Stimulated activated naive CD8-positive, alpha-beta T cell treated with anti-CD3 and anti-CD28 coated beads, Interleukin-15, Interleukin-2, amounts not matched to agents 100 ng/mL and 50 ng/mL, for 24 hours (primary cell): ENCODE results near the gene ESYT1.
A peak's percentile ranks its signal among the peaks of the same experiment; 100 is the strongest.

ENCODE experiments used
- H3K27ac Mint-ChIP-seq: one replicate; pipeline ENCODE4 v1.8.0; 2021; ENCODE audit warnings: mild to moderate bottlenecking, mixed read lengths
- H3K27me3 Mint-ChIP-seq: one replicate; pipeline ENCODE4 v1.8.0; 2021; ENCODE audit warnings: mixed read lengths
- H3K36me3 Mint-ChIP-seq: one replicate; pipeline ENCODE4 v1.8.0; 2021; ENCODE audit warnings: low read depth, mixed read lengths
- H3K4me1 Mint-ChIP-seq: one replicate; pipeline ENCODE4 v1.8.0; 2021; ENCODE audit warnings: low read depth, mixed read lengths
- H3K4me3 Mint-ChIP-seq: one replicate; pipeline ENCODE4 v1.8.0; 2021; ENCODE audit warnings: mild to moderate bottlenecking, mixed read lengths
- H3K9me3 Mint-ChIP-seq: one replicate; pipeline ENCODE4 v1.8.0; 2021; ENCODE audit warnings: mixed read lengths

Gene ESYT1

DNA sequence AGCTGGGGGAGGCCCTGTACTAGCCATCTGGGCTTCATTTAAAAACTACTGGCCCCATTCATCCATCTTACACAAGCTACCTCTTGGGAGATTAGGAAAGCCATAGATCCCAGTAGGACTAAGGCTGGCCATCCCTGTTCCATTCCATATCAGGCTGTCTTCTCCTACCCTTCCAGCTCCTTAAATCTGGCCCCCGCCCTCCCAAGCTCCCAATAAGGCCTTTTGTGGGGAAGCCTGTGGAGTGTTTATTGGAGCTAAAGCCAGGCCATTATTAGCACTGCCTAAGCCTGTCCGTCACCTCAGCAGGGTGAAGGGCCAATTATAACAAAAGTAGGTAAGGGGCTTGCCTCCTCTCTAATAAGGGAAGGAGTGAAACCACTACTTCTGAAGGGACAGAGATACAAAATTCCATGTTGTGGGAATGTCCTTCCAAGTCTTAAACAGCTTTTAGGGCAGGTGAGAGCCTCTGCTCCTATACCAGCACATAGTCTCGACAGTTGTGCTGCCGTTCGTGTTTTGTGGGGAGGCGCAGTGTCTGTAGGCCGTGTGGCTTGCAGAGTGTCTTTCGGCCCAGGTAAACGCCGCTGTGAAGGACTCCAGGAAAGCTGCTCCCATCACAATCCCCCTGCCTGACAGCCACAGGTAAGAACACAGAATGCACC, 33.8 kb downstream of the ESYT1 start:
- Mint-ChIP-seq H3K4me1 (peaks cover 39% of the 10 kb centered on the region), H3K4me3 (peak overlapping the region; percentile 98), H3K27ac (peak overlapping the region; percentile 88), H3K9me3 (no peaks in the 10 kb centered on the region), H3K36me3 (peaks cover 66% of the 10 kb centered on the region), H3K27me3 (no peaks in the 10 kb centered on the region)

DNA sequence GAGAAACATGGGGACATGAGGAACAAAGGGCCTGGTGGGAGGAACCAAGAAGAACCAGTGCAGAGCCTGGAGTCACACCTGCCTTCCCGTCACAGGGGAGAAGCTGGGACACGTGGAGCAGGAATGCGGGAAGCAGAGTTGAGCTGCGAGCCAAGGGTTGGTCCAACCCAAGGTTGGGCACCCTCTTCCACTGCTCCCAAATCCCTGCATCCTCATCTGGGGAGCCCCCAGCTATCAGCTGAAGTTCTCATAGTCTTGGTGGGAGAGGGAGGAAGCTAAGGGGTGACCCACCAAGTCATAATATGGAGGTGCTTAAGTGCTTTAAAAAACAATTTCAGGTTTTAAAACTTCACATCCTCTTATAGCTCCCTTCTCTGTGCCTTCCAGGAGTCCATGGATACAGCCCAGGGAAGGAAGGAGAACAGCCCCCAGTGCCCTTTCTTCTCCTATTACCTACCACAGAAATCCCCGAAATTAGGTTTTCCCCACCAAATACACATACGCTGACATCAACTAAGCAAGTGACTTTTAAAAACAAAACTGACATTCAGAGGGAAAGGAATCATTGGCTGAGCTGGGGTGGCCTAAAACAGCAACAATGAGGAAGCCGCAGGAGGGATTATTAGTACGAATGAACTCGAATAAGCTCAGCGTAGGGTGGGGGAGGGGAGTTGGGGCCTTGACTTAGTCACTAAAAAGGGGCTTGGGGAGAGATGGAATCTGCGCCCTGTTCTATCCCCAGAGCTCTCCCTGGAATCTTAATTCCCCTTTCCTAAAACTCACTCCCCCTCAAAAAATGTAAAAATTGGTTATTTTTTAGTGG, 34.6 kb downstream of the ESYT1 start:
- Mint-ChIP-seq H3K9me3 (no peaks in the 10 kb centered on the region), H3K27me3 (no peaks in the 10 kb centered on the region), H3K4me3 (no peak overlapping the region), H3K36me3 (peaks cover 71% of the 10 kb centered on the region), H3K27ac (peak overlapping the region; percentile 88), H3K4me1 (peaks cover 32% of the 10 kb centered on the region)

DNA sequence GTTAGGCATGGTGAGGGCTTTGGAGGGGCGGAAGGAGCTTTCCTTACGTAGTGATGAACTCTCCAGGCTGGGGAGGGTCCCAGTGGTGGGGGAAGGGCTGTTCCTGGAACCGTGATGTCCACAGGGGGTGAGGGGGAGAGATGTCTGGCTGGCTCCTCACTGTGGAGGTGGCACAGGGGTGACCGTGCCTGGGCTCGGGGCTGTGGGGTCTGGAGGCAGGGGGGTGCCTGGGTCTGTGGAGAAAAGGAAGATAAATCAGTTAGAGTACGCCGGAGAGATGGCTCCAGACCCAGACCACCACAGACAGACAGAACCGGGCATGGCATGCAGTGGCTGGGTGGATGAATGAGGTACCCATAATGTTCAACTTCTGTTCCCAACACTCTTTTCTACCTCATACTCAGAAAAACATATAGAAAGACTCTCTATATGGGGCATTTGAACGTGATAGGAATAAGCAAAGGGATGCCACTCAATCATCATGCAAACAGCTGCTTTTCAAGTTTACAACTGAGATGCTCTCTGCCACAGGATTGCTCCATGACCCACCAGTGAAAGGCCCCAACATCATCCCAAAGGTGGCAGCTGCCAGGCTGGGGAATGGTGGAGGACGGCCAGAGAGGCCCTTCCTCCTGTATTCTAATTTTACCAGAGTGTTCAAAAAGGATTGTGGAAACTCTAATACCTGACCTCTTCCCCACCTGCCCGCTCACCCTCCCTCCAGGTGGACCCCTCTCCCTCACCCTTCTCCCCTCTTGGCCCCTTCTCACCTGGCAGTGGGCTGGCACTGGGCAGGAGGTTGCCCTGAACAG, 35.7 kb downstream of the ESYT1 start:
- no peak overlapping the region for H3K4me3 Mint-ChIP-seq
- no peaks in the 10 kb centered on the region for H3K27me3 Mint-ChIP-seq
- peaks cover 74% of the 10 kb centered on the region for H3K36me3 Mint-ChIP-seq
- no peaks in the 10 kb centered on the region for H3K9me3 Mint-ChIP-seq
- H3K4me1 Mint-ChIP-seq = peaks cover 31% of the 10 kb centered on the region
- peak overlapping the region; percentile 14 for H3K27ac Mint-ChIP-seq

DNA sequence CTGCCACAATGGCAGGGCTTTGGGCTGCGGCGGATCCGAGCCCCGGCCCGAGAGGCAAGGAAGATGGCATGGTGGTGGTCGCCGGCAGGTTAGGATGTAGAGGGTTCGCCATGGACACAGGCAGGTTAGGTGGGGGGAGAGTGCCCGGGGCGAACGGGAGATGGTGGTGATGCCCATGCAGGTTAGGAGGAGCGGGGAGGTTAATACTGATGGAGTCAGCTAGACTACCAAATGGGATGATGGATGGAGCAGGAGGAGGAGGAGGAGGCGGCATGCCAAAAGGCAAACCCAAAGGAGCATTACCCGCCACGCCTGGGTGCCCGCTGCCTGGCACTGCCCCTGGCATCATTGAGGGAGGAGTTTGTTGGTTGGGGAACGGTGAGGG, 36.3 kb downstream of the ESYT1 start:
- Mint-ChIP-seq H3K4me1 (peaks cover 25% of the 10 kb centered on the region), H3K27me3 (no peaks in the 10 kb centered on the region), H3K4me3 (no peak overlapping the region), H3K27ac (no peak overlapping the region), H3K9me3 (no peaks in the 10 kb centered on the region), H3K36me3 (peaks cover 68% of the 10 kb centered on the region)

DNA sequence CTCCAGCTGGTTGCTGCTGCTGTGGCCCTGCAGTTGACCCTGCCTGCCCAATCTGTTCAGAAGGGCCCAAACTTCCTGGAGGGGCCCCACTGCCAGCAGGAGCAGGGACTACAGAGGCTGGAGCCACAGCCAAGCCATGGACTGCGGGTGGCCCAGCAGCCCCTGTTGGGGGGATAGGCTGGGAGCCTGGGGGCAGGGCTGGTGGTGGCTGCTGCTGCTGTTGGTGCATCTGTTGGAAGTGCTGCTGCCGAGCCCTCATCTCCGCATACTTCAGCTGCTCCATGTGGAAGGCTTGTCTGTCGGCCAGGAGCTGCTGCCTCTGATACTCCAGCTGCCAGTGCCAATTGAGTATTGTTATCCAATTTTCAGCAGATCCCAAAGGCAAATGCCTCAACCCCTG, 37.3 kb downstream of the ESYT1 start:
- H3K36me3 Mint-ChIP-seq = peaks cover 68% of the 10 kb centered on the region
- no peaks in the 10 kb centered on the region for H3K27me3 Mint-ChIP-seq
- H3K4me1 Mint-ChIP-seq = peaks cover 15% of the 10 kb centered on the region
- no peaks in the 10 kb centered on the region for H3K9me3 Mint-ChIP-seq
- H3K4me3 Mint-ChIP-seq = no peak overlapping the region
- no peak overlapping the region for H3K27ac Mint-ChIP-seq

DNA sequence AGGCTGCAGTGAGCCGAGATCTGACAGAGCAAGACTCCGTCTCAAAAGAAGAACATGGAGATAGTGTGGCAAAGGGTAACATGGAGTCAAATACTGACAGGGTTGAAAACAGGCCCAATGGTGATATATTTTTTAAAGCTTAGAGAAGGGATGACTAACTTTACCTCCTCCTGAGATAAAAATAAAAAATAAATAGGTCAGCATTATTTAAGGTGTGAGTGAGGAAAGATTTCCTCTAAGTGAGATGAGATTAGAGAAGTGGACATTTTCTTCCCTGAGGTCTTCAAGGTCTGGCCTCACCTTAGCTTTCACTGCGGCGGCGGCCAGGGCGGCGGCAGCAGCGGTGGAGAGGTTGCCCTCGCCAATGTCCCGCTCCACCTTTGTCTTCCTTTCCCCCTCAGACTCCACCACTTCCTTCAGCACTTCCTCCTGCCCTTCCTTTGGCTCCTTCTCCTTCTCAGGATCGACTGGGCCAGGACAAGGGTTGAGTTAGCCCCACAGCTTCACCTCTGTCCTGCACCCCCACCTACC, 41.2 kb downstream of the ESYT1 start:
- H3K4me3 Mint-ChIP-seq = no peak overlapping the region
- H3K27ac Mint-ChIP-seq = no peak overlapping the region
- no peaks in the 10 kb centered on the region for H3K9me3 Mint-ChIP-seq
- no peaks in the 10 kb centered on the region for H3K4me1 Mint-ChIP-seq
- H3K27me3 Mint-ChIP-seq = no peaks in the 10 kb centered on the region
- peaks cover 69% of the 10 kb centered on the region for H3K36me3 Mint-ChIP-seq

DNA sequence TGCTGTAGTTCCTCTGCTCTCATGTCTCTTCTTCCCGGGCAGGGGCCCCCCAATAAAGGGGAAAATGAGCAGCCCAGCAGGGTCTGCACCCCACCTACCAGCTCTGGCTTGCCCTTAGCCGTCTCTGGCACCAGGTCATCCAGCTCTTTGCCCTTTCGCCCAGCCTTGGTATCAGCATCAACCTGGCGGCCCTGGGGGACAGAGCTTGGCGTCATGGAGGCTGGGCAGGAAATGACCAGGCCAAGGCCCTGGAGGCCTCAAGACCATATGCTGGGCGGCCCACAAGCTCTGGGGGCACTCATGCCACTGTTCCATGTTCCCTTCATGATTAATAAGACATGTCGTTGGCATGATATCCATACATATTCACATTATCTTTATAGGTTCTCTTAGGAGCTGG, 44.8 kb downstream of the ESYT1 start:
- H3K4me3 Mint-ChIP-seq = no peak overlapping the region
- no peak overlapping the region for H3K27ac Mint-ChIP-seq
- H3K36me3 Mint-ChIP-seq = peaks cover 77% of the 10 kb centered on the region
- no peaks in the 10 kb centered on the region for H3K27me3 Mint-ChIP-seq
- no peaks in the 10 kb centered on the region for H3K9me3 Mint-ChIP-seq
- H3K4me1 Mint-ChIP-seq = no peaks in the 10 kb centered on the region

DNA sequence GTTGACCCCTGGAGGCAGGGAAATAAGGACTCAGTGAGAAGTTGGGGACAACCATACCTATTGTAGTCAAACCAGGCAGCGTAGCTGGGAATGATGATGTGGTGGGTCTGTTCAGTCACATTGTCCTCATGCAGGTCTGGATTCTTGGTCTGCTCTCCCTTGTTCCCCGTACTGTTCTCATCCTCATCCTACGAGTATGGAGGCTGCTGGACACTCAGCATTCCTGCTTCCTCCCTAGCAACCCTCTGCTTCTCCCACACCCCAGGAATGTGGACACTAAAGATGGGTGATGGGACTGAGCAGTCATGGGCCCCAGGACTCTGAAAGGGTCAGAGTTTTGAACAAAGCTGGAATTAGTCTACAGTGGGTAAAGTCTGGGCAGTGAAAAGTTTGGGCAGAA, 50.3 kb downstream of the ESYT1 start:
- Mint-ChIP-seq H3K27ac (no peak overlapping the region), H3K36me3 (peaks cover 68% of the 10 kb centered on the region), H3K4me1 (no peaks in the 10 kb centered on the region), H3K9me3 (no peaks in the 10 kb centered on the region), H3K27me3 (no peaks in the 10 kb centered on the region), H3K4me3 (no peak overlapping the region)

DNA sequence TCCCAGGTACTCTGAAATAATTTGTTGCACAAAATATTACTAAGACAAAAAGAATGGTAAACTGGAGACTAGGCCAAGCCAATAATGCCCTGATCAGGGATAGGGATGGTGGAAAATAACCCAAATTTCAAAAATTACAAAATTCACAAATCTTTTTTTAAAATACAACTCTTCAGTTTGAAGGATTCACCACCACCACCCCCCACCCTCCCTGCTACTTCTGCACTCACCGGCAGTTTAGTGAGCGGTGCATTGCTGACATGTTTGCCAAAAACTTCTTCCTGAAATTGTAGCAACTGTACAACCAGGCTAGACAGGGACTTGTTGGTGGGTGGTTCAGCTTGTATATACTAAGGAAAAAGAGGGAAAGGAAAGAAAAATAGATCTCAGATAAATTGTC, 58.9 kb downstream of the ESYT1 start:
- Mint-ChIP-seq H3K36me3 (peaks cover 44% of the 10 kb centered on the region), H3K27me3 (no peaks in the 10 kb centered on the region), H3K4me1 (peaks cover 43% of the 10 kb centered on the region), H3K27ac (peak overlapping the region; percentile 48), H3K4me3 (peak overlapping the region; percentile 92), H3K9me3 (no peaks in the 10 kb centered on the region)

DNA sequence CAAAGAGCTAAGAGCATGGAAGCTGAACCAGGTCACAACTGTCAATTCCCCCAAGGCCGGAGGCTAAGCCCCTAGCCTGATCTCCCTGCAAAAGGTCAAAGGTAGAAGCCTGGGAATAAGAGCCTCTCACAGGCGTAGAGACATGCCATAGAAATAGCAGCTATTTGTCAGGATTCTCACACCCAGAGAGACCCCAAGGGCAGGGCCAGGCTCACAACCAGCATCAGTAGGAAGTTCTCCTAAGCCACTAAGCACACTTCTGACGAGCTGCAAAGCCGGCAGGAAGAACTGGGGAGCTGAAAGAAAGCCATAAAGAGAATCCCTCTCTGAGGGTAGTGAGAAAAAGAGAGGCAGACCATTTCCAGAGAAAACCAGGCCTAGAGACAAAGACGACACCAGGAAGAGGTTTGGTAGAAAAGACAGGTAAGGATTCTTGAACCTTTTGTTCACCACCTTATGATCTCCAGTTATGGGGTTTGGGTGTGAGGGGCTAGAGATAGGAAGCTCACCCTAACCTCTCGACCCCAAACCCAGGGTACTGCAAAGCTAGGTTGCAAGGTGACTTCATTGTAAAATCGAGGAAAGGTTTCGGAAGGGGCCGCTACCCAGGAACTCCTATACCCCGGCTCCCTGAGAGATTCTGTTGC, 60.2 kb downstream of the ESYT1 start:
- Mint-ChIP-seq H3K27ac (peak overlapping the region; percentile 87), H3K36me3 (peaks cover 42% of the 10 kb centered on the region), H3K4me3 (peak overlapping the region; percentile 92), H3K9me3 (no peaks in the 10 kb centered on the region), H3K4me1 (peaks cover 52% of the 10 kb centered on the region), H3K27me3 (no peaks in the 10 kb centered on the region)

DNA sequence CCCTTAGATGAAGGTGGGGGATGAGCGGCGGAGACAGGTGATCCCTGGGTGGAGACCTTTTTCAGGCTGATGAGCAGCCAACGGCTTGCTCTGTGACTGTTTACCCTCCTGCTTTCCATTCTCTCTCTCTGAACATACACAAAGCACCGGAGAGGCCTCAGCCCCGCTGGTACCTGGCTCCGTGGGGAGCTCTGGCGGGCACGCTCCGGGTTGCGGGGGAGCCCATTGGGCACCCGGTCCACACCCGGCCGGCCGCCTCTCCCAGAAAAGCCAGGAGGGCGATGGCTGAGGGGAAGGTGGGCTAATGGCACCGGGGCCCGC, 60.7 kb downstream of the ESYT1 start:
- H3K4me3 Mint-ChIP-seq = peak overlapping the region; percentile 92
- H3K27ac Mint-ChIP-seq = peak overlapping the region; percentile 87
- no peaks in the 10 kb centered on the region for H3K9me3 Mint-ChIP-seq
- peaks cover 39% of the 10 kb centered on the region for H3K36me3 Mint-ChIP-seq
- H3K4me1 Mint-ChIP-seq = peaks cover 55% of the 10 kb centered on the region
- no peaks in the 10 kb centered on the region for H3K27me3 Mint-ChIP-seq

DNA sequence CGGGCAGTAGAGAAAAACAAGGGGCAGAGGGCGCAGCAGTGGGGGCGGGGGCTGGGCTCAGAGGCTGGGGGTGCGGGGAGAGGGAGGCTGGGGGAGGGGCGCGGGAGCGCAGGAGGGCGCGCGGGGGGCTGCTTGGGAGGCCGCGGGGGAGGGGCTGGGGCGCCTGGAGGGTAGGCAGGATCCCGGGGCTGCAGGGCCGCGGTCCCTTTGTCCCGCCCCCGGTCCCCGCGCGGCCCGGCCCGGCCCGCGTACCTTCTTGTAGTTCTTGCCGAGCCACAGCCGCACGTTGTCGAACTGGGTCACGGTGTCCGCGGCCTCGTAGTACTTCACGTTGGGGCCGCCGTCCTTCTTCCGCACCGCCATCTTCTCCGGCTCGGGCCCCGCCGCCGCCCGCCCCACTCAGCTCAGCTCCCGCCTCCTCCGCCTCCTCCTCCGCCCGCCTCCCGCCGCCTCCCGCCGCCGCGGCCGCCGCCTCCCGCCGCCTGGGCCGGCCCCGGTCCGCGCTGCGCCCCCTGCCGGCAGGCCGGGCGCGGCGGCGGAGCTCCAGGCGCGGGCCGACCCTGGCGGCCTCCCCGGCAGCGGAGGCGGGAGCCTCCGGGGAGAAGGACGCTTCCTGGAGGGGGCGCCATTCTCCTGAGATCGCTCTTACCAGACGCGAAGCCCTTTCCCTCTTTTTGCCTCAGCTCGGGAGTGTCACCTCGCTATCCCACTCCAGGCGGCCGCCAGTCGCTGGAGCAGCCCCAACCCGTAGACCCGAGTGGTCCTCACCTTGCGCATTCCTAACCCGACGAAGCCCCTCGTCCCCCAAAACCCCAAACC, 61.2 kb downstream of the ESYT1 start, which contains the start of gene SMARCC2:
SMARCC2 (minus strand) TSS at position 385 of the 819 bp plus-strand sequence; CDS start at position 363, 22 bp downstream.
- Mint-ChIP-seq H3K27ac (peak within 1 kb of the TSS; percentile 97), H3K27me3 (no peaks in the 10 kb centered on the region), H3K4me1 (peaks cover 55% of the 10 kb centered on the region), H3K9me3 (no peaks in the 10 kb centered on the region), H3K36me3 (peaks cover 34% of the 10 kb centered on the region), H3K4me3 (peak within 1 kb of the TSS; percentile 92)

DNA sequence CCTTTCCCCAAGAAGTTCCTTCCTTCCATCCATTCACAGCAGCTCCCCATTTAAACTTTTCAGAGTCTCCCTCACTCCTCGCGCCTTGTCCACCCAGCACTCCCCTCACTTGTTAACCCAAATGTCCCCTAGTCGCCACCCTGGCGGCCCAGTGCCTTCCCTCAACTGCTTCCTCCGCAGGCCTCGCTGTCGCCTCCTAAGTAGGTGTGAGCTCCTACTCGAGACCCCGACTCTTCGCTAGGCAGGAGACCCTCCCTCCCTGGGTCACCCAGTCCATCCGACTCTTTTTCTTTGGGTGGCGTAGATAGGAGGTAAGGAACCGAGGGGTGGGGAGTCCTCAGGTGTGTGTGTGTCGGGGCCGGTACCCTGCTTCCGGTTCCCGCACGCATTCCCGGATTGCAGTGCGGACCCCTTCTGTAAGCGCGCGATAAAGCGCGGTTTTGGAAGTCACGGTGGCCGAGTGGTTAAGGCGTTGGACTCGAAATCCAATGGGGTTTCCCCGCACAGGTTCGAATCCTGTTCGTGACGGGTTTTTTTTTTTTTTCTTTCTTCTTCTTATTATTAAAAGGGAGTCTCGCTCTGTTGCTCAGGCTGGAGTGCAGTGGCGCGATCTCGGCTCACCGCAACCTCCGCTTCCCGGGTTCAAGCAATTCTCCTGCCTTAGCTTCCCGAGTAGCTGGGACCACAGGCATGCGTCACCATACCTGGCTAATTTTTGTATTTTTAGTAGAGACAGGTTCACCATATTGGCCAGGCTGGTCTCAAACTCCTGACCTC, 62.0 kb downstream of the ESYT1 start:
- Mint-ChIP-seq H3K9me3 (no peaks in the 10 kb centered on the region), H3K36me3 (peaks cover 27% of the 10 kb centered on the region), H3K27ac (peak overlapping the region; percentile 97), H3K4me3 (peak overlapping the region; percentile 90), H3K4me1 (peaks cover 55% of the 10 kb centered on the region), H3K27me3 (no peaks in the 10 kb centered on the region)
